K562 (cell line): ENCODE results near the gene GAS2L2. TPM values are rescaled to one million over a fixed set of nuclear protein-coding genes. Genes with fewer than 3 reads are reported as not detected.

Experiments
- ATAC-seq: fragments of 200-7000 bp; cut with Tn5 transposase; 3 replicates; pipeline ENCODE4 v1.9.1; 2020; ENCODE audit warnings: moderate library complexity
- BruUV-seq: library from RNA; stranded (reverse); fragments of 400-500 nt; replicated peaks from 2 replicates; lab custom pipeline; 2021; lab: Mats Ljungman, UMichigan
- CTCF ChIA-PET: fragments of 300-600 bp; formaldehyde crosslinking; extraction: SDS; loops from one replicate; lab custom pipeline; 2021; ENCODE audit warnings: low intra/inter-chr PET ratio; lab: Yijun Ruan, JAX
- POLR2A ChIA-PET: fragments of 300-600, 350-650 bp; sonication (Branson Sonifier 250); formaldehyde crosslinking; extraction: SDS; loops from one replicate; lab custom pipeline; 2021; ENCODE audit warnings: antibody characterized with exemption, inconsistent platforms; lab: Yijun Ruan, JAX
- DNase-seq, 4 experiments: peaks; one replicate each; pipeline versions ENCODE4 v3.0.0 to v3.0.0-alpha.2; 2011 to 2018; ENCODE audit warnings: low spot score in 3 of 4, mixed read lengths in 3 of 4; ENCODE audit errors: extremely low read depth in 1 of 4
- FAIRE-seq: peaks from 2 replicates; lab custom pipeline; 2011; peaks lifted over from hg19 to GRCh38; lab: Jason Lieb, UNC
- H2AFZ ChIP-seq: 2 replicates; pipeline ENCODE4 v1.6.0; 2011; ENCODE audit warnings: low read depth, low read length, control low read depth, inconsistent platforms
- H3K27ac ChIP-seq: fragments of 200-600 bp; 3 replicates; pipeline ENCODE4 v1.8.0; 2011; ENCODE audit warnings: low read depth, mild to moderate bottlenecking, control low read depth, inconsistent platforms, low read length, moderate library complexity, mixed read lengths; ENCODE audit errors: extremely low read depth
- H3K27me3 ChIP-seq, 2 experiments: fragments of 300-600 bp in 1 of 2; 2 replicates in 1 of 2; 3 replicates in 1 of 2; pipeline versions ENCODE4 v1.6.0 to v1.8.0; 2011; ENCODE audit warnings: inconsistent platforms in 2 of 2, low read length in 2 of 2, mild to moderate bottlenecking in 1 of 2, mixed read lengths in 1 of 2, moderate library complexity in 1 of 2; ENCODE audit not compliant: control insufficient read depth in 2 of 2, insufficient read depth in 2 of 2
- H3K36me3 ChIP-seq: fragments of 300-600 bp; 3 replicates; pipeline ENCODE4 v1.8.0; 2011; ENCODE audit warnings: mild to moderate bottlenecking, low read length, inconsistent platforms; ENCODE audit not compliant: control insufficient read depth, insufficient read depth
- H3K4me1 ChIP-seq, 2 experiments: fragments of 200-600 bp in 1 of 2; replicated peaks in 1 of 2; 2 replicates in 1 of 2; 3 replicates in 1 of 2; pipeline versions ENCODE4 v1.5.1 to v1.8.0; 2011; ENCODE audit warnings: inconsistent platforms in 2 of 2, low read length in 2 of 2, mild to moderate bottlenecking in 1 of 2, mixed read lengths in 1 of 2, moderate library complexity in 1 of 2; ENCODE audit not compliant: control insufficient read depth in 2 of 2, insufficient read depth in 2 of 2
- H3K4me2 ChIP-seq: 2 replicates; pipeline ENCODE4 v1.6.1; 2011; ENCODE audit warnings: low read length, control low read depth, inconsistent platforms, mixed read lengths; ENCODE audit not compliant: insufficient read depth
- H3K4me3 ChIP-seq: fragments of 200-600 bp; sonication (generic), shearing (Covaris generic); 2 replicates; pipeline ENCODE4 v1.5.1; 2016; ENCODE audit warnings: control low read depth, inconsistent platforms
- H3K79me2 ChIP-seq: fragments of 200-600 bp; 3 replicates; pipeline ENCODE4 v1.8.0; 2011; ENCODE audit warnings: low read length, inconsistent platforms; ENCODE audit not compliant: control insufficient read depth, insufficient read depth
- H3K9ac ChIP-seq, 2 experiments: 2 replicates each; pipeline versions ENCODE4 v1.6.0 to v1.6.1; 2011; ENCODE audit warnings: low read depth in 2 of 2, low read length in 2 of 2, control low read depth in 1 of 2, inconsistent platforms in 1 of 2, mild to moderate bottlenecking in 1 of 2, mixed read lengths in 1 of 2; ENCODE audit not compliant: insufficient read depth in 1 of 2
- H3K9me1 ChIP-seq: one replicate; pipeline ENCODE4 v1.6.0; 2011; ENCODE audit warnings: inconsistent platforms, mild to moderate bottlenecking, low read length, moderate library complexity; ENCODE audit not compliant: control insufficient read depth, insufficient read depth
- H3K9me3 ChIP-seq: replicated peaks from 2 replicates; pipeline ENCODE4 v1.5.1; 2011; ENCODE audit warnings: low read depth, low read length, inconsistent platforms; ENCODE audit not compliant: control insufficient read depth, insufficient read depth
- H4K20me1 ChIP-seq: replicated peaks from 2 replicates; pipeline ENCODE4 v1.6.1; 2011; ENCODE audit warnings: low read length, inconsistent platforms, mixed read lengths; ENCODE audit not compliant: control insufficient read depth, insufficient read depth
- ATF1 ChIP-seq, 2 experiments: fragments of 450-650 bp in 1 of 2; IDR thresholded peaks; 2 replicates each; pipeline ENCODE4 v1.6.1; 2016; ENCODE audit warnings: missing compliant biosample characterization in 1 of 2, missing genetic modification characterization in 1 of 2
- DDX20 ChIP-seq: fragments of 450-650 bp; IDR thresholded peaks from 2 replicates; pipeline ENCODE4 v1.6.1; 2016; ENCODE audit warnings: missing genetic modification characterization, low read depth, mild to moderate bottlenecking, missing compliant biosample characterization, moderate library complexity
- EWSR1 ChIP-seq: fragments of 450-650 bp; IDR thresholded peaks from 2 replicates; pipeline ENCODE4 v1.6.1; 2018; ENCODE audit warnings: borderline replicate concordance, mild to moderate bottlenecking, low read depth, moderate library complexity; ENCODE audit not compliant: partially characterized antibody
- FOXJ3 ChIP-seq: sonication (generic); formaldehyde crosslinking; IDR thresholded peaks from 2 replicates; pipeline ENCODE4 v1.4.0; 2020; ENCODE audit warnings: mild to moderate bottlenecking, missing genetic modification reagents
- FOXM1 ChIP-seq, 2 experiments: fragments of 450-650 bp in 1 of 2; sonication (generic) in 1 of 2; formaldehyde crosslinking in 1 of 2; IDR thresholded peaks; 2 replicates each; pipeline versions ENCODE4 v1.6.1 to v1.9.0; 2017 to 2022; ENCODE audit warnings: low read depth in 2 of 2, mild to moderate bottlenecking in 2 of 2, missing genetic modification reagents in 1 of 2, moderate library complexity in 1 of 2
- FOXP1 ChIP-seq: sonication (generic); formaldehyde crosslinking; IDR thresholded peaks from 2 replicates; pipeline ENCODE4 v1.8.0; 2022; ENCODE audit warnings: mild to moderate bottlenecking, missing genetic modification reagents
- NR4A1 ChIP-seq, 2 experiments: fragments of 250-450 bp in 1 of 2; fragments of 450-650 bp in 1 of 2; sonication (Bioruptor Pico) in 1 of 2; IDR thresholded peaks; 2 replicates each; pipeline versions ENCODE4 v1.4.0 to v1.6.1; 2016 to 2020; ENCODE audit warnings: mild to moderate bottlenecking in 2 of 2, missing compliant biosample characterization in 1 of 2, missing genetic modification characterization in 1 of 2, moderate library complexity in 1 of 2
- POLR2B ChIP-seq: fragments of 450-650 bp; IDR thresholded peaks from 2 replicates; pipeline ENCODE4 v1.6.1; 2018; ENCODE audit warnings: low read depth; ENCODE audit not compliant: partially characterized antibody
- ZKSCAN1 ChIP-seq: fragments of 150-350 bp; IDR thresholded peaks from 2 replicates; pipeline ENCODE4 v1.6.1; 2016; ENCODE audit warnings: low read depth, low read length
- ZNF165 ChIP-seq: fragments of 250-450 bp; sonication (Bioruptor Pico); IDR thresholded peaks from 2 replicates; pipeline ENCODE4 v1.4.0; 2020; ENCODE audit warnings: borderline replicate concordance
- ZNF253 ChIP-seq: fragments of 250-450 bp; sonication (Bioruptor Pico); conservative IDR thresholded peaks from 2 replicates; pipeline ENCODE4 v1.6.1; 2021; ENCODE audit warnings: mild to moderate bottlenecking
- WGBS: fragments of 100-300 bp; shearing (Covaris generic); methylation state at CpG from one replicate; pipeline ENCODE4 v1.1.6; 2016; ENCODE audit warnings: low coverage, mixed read lengths; ENCODE audit not compliant: insufficient coverage; ENCODE audit errors: missing lambda C conversion rate; 5-methylcytosine and 5-hydroxymethylcytosine counted together
- in situ Hi-C: fragments of 300-500 bp; cut with MboI; formaldehyde crosslinking; loops from 4 replicates; pipeline ENCODE4 v1.15.0; 2018; ENCODE audit warnings: inconsistent platforms, mixed read lengths
- intact Hi-C: fragments of 100-400 bp; cut with micrococcal nuclease; formaldehyde crosslinking; loops from 2 replicates; pipeline ENCODE4 v1.14.2; 2022
- polyA plus RNA-seq, 8 experiments: library from polyadenylated mRNA; depleted of rRNA in 4 of 8; stranded (reverse) in 5 of 8; unstranded in 3 of 8; fragments of >200 nt; fragmentation: Nextera tagmentation in 2 of 8; fragmentation: Illumina TruSeq in 1 of 8; extraction: Ambion mirVana in 2 of 8; extraction: Trizol in 1 of 8; gene quantifications; 2 replicates each; pipeline versions ENCODE4 v1.2.1 to v1.2.3, GENCODE V29; 2011 to 2014; ENCODE audit warnings: inconsistent platforms in 1 of 8, missing spikeins in 1 of 8
- total RNA-seq, 7 experiments: library from RNA; depleted of rRNA in 6 of 7; stranded (reverse); fragments of >200 nt in 6 of 7; fragmentation: Illumina TruSeq in 2 of 7; extraction: Trizol in 2 of 7; gene quantifications; 2 replicates each; pipeline versions ENCODE4 v1.2.1 to v1.2.3, GENCODE V29; 2011 to 2021; ENCODE audit warnings: low replicate concordance in 1 of 7
- TF ChIP-seq, protein P1 (sequence below): fragments of 450-650 bp; conservative IDR thresholded peaks from 2 replicates; pipeline ENCODE4 v1.6.1; 2016; ENCODE audit warnings: missing genetic modification characterization, low read depth, mild to moderate bottlenecking, control low read depth, missing compliant biosample characterization

The GAS2L2 gene
- total and polyA plus RNA-seq, 9 of the 15 experiments (the other 6 are each of a cell fraction or from before 2014, with no cell fraction given) = not detected

DNA sequence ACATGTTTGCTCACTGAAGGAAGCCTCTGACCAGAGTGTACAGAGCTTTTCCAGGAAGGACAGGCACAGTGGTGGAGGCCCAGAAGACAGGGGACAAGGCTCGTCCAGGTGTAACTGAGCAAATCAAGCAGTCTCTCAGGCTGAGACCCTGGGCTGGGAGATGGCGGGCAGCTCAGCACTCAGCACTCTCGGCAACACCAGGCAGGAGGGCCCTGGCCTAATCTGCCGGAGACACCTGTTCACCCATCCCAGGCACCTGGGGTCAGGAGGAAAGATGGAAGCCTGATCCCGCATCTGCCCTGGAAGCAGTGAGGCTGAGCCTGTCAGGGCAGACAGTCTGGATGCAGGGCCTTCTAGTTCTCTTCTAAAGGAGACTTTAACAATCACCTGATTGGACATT is 16.8 kb downstream of the GAS2L2 start:
- BruUV-seq = no TSS peak
- in situ Hi-C loops = loop anchor here (25.0 kb wide), 1 partner anchor 1299 kb away; no protein-coding TSS in a partner anchor

DNA sequence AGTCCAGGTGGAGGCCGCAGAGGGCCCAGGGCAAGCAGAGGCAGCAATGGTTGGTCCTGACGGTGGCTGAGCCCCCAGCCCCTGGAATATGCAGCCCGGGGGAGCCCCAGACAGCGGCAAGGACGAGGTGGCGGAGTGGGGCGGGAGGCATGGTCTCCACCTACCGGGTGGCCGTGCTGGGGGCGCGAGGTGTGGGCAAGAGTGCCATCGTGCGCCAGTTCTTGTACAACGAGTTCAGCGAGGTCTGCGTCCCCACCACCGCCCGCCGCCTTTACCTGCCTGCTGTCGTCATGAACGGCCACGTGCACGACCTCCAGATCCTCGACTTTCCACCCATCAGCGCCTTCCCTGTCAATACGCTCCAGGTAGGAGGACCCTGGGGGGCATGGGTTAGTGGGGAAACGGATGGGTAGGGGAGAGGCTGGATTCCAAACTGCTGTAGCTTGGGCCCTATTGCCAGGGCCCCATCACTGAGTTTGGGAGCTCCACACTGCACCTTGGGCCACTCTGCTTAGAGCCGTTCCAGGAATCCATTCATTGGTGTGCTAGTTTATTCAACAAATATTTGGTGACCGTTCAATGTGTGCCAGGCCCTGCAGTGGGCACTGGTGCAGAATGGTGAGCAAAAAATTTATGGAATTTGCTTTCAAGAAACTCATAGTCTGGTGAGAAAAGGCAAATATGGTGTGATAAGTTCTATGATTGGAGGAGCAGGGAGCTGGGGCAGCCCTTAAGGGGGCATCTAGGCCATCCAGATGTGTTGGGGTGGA is 17.8 kb downstream of the GAS2L2 start:
- Histone ChIP-seq H3K9me3 (no peaks in the 10 kb centered on the region), H3K4me2 (no peak overlapping the region), H3K27me3 (peaks cover 28 to 59% of the 10 kb centered on the region in 2 experiments; a peak in 4 of 5 replicates), H3K9me1 (no peaks in the 10 kb centered on the region), H2AFZ (no peak overlapping the region), H3K27ac (no peak overlapping the region), H3K4me1 (peaks cover 3 to 17% of the 10 kb centered on the region in 2 experiments; a peak in 3 of 5 replicates), H3K36me3 (no peaks in the 10 kb centered on the region), H3K9ac (no peak overlapping the region), H3K4me3 (no peak overlapping the region), H4K20me1 (peaks cover 3% of the 10 kb centered on the region), H3K79me2 (no peaks in the 10 kb centered on the region)
- ChIA-PET POLR2A (interaction anchor here (0.7 to 1.1 kb wide), 2 partner anchors 8 to 74 kb away, joined by 3 to 4 read pairs; partner anchors contain the start of gene TAF15), CTCF (no interaction called here)
- no peak for ATAC-seq
- no peak for FAIRE-seq
- no peak for DNase-seq
- in situ Hi-C loops (loop anchor here (25.0 kb wide), 1 partner anchor 1298 kb away; no protein-coding TSS in a partner anchor), intact Hi-C loops (no loop called here)
- no TSS peak for BruUV-seq
- WGBS = 3% methylated on average over 28 of the region's 29 CpGs
- no peak for TF ChIP-seq ATF1 (CRISPR knock-in tag; IDR thresholded peaks at IDR 0.05)
- TF ChIP-seq ATF1 (tag; IDR thresholded peaks at IDR 0.05) = no peak
- TF ChIP-seq NR4A1 (CRISPR knock-in tag; IDR thresholded peaks at IDR 0.05) = no peak
- no peak for TF ChIP-seq NR4A1 (tag; IDR thresholded peaks at IDR 0.05)
- no peak for TF ChIP-seq FOXJ3 (CRISPR knock-in tag)
- TF ChIP-seq FOXP1 (CRISPR knock-in tag) = no peak
- no peak for TF ChIP-seq POLR2B
- TF ChIP-seq ZKSCAN1 = no peak
- TF ChIP-seq, protein P1, sequence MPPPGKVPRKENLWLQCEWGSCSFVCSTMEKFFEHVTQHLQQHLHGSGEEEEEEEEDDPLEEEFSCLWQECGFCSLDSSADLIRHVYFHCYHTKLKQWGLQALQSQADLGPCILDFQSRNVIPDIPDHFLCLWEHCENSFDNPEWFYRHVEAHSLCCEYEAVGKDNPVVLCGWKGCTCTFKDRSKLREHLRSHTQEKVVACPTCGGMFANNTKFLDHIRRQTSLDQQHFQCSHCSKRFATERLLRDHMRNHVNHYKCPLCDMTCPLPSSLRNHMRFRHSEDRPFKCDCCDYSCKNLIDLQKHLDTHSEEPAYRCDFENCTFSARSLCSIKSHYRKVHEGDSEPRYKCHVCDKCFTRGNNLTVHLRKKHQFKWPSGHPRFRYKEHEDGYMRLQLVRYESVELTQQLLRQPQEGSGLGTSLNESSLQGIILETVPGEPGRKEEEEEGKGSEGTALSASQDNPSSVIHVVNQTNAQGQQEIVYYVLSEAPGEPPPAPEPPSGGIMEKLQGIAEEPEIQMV = no peak
- no peak for TF ChIP-seq FOXM1 (IDR thresholded peaks at IDR 0.05; ENCODE audit: low read depth)
- TF ChIP-seq FOXM1 (CRISPR knock-in tag; IDR thresholded peaks at IDR 0.05; ENCODE audit: low read depth) = no peak

More for the DNA sequence above, 16.8 kb downstream of the GAS2L2 start:
- Histone ChIP-seq H3K4me2 (no peak overlapping the region), H3K9me1 (no peaks in the 10 kb centered on the region), H3K27ac (no peak overlapping the region), H3K4me3 (no peak overlapping the region), H3K9ac (no peak overlapping the region), H3K36me3 (no peaks in the 10 kb centered on the region), H2AFZ (no peak overlapping the region), H3K27me3 (peaks cover 33 to 68% of the 10 kb centered on the region in 2 experiments), H3K79me2 (no peaks in the 10 kb centered on the region), H3K9me3 (no peaks in the 10 kb centered on the region), H4K20me1 (peaks cover 3% of the 10 kb centered on the region), H3K4me1 (peaks cover under 1 to 21% of the 10 kb centered on the region in 2 experiments; a peak in 3 of 5 replicates)
- DNase-seq (no peak), FAIRE-seq (no peak), ATAC-seq (no peak)
- CTCF ChIA-PET = no interaction called here
- intact Hi-C loops = no loop called here
- POLR2A ChIA-PET = interaction anchor here (1.1 kb wide), 2 partner anchors 13 to 73 kb away, joined by 3 to 4 read pairs; partner anchors contain the start of gene TAF15
- TF ChIP-seq EWSR1 (no peak), ZNF165 (CRISPR knock-in tag) (no peak), ZNF253 (CRISPR knock-in tag) (no peak), DDX20 (tag) (no peak)
- 6% methylated on average over 5 of the region's 5 CpGs for WGBS
